ENCODE data around the gene MBTPS1. TPM values are rescaled to one million over a fixed set of nuclear protein-coding genes. Genes with fewer than 3 reads are reported as not detected.

Gene MBTPS1
- total RNA-seq, 6 experiments from 2014 or later = 34.5 to 45.6 (median 40.1) TPM

- H3K36me3 ChIP-seq = peaks cover 0 to 82% (median 40%) of the 10 kb centered on the region in 4 donors
- intact Hi-C loops (cut with DNase I) = no loop called here
These were observed 22.9 kb downstream of the MBTPS1 start for GRCh38 chr16:84093879-84094270.

GRCh38 chr16:84093120-84093878 is 23.4 kb downstream of the MBTPS1 start:
- Histone ChIP-seq H3K4me1 (peaks cover 0 to 13% (median 0%) of the 10 kb centered on the region in 4 donors), H3K9me3 (no peaks in the 10 kb centered on the region), H3K36me3 (peaks cover 0 to 84% (median 43%) of the 10 kb centered on the region in 4 donors), H3K27ac (no peak overlapping the region), H3K4me3 (no peak overlapping the region), H3K27me3 (no peaks in the 10 kb centered on the region)
- ATAC-seq = no peak
- intact Hi-C loops (cut with DNase I) = no loop called here
- WGBS (ENCODE audit: insufficient coverage, low coverage, low lambda C conversion rate, missing lambda C conversion rate) = 86% methylated on average over 11 of the region's 16 CpGs
- DNase-seq = no peak
- TF ChIP-seq POLR2A (IDR thresholded peaks at IDR 0.05) (no peak), CTCF (IDR thresholded peaks at IDR 0.05) (no peak)

More at GRCh38 chr16:84093879-84094270, 22.9 kb downstream of the MBTPS1 start:
- Histone ChIP-seq H3K27me3 (no peaks in the 10 kb centered on the region), H3K4me1 (peaks cover 0 to 13% (median 0%) of the 10 kb centered on the region in 4 donors), H3K27ac (no peak overlapping the region), H3K9me3 (no peaks in the 10 kb centered on the region), H3K4me3 (no peak overlapping the region)
- DNase-seq (no peak), ATAC-seq (no peak)
- WGBS (ENCODE audit: insufficient coverage, low coverage, low lambda C conversion rate, missing lambda C conversion rate) = 93% methylated on average over 2 of the region's 4 CpGs
- TF ChIP-seq POLR2A (IDR thresholded peaks at IDR 0.05) (no peak), CTCF (IDR thresholded peaks at IDR 0.05) (no peak)

GRCh38 chr16:84091460-84091859 is 25.3 kb downstream of the MBTPS1 start:
- no peak overlapping the region for H3K4me3 ChIP-seq
- no peak overlapping the region for H3K27ac ChIP-seq
- peaks cover 0 to 91% (median 48%) of the 10 kb centered on the region in 4 donors for H3K36me3 ChIP-seq
- no peak for ATAC-seq
- peaks cover 0 to 4% (median 0%) of the 10 kb centered on the region in 4 donors for H3K4me1 ChIP-seq
- no peaks in the 10 kb centered on the region for H3K27me3 ChIP-seq
- 87% methylated on average over 10 of the region's 10 CpGs for WGBS (ENCODE audit: insufficient coverage, low coverage, low lambda C conversion rate, missing lambda C conversion rate)
- DNase-seq = no peak
- TF ChIP-seq CTCF (IDR thresholded peaks at IDR 0.05) (no peak), POLR2A (IDR thresholded peaks at IDR 0.05) (no peak)
- no peaks in the 10 kb centered on the region for H3K9me3 ChIP-seq
- intact Hi-C loops (cut with DNase I) = no loop called here

- H3K4me3 ChIP-seq = no peak overlapping the region
- peaks cover 0 to 3% (median 0%) of the 10 kb centered on the region in 4 donors for H3K4me1 ChIP-seq
- no peak for DNase-seq
- intact Hi-C loops (cut with DNase I) = no loop called here
- no peak for TF ChIP-seq POLR2A (IDR thresholded peaks at IDR 0.05)
- TF ChIP-seq CTCF (IDR thresholded peaks at IDR 0.05) = no peak
- H3K36me3 ChIP-seq = peaks cover 0 to 91% (median 48%) of the 10 kb centered on the region in 4 donors
- no peaks in the 10 kb centered on the region for H3K9me3 ChIP-seq
- H3K27ac ChIP-seq = no peak overlapping the region
- ATAC-seq = no peak
- H3K27me3 ChIP-seq = no peaks in the 10 kb centered on the region
- 88% methylated on average over 8 of the region's 9 CpGs for WGBS (ENCODE audit: insufficient coverage, low coverage, low lambda C conversion rate, missing lambda C conversion rate)
These were observed 26.5 kb downstream of the MBTPS1 start for GRCh38 chr16:84090211-84090610.
